K562 (cell line): Measurements from ENCODE around the gene ZC3H8. TPM values are rescaled to one million over a fixed set of nuclear protein-coding genes. Genes with fewer than 3 reads are reported as not detected.

Experiments
- ATAC-seq: fragments of 200-7000 bp; cut with Tn5 transposase; 3 replicates; pipeline ENCODE4 v1.9.1; 2020; ENCODE audit warnings: moderate library complexity
- BruUV-seq: library from RNA; stranded (reverse); fragments of 400-500 nt; replicated peaks from 2 replicates; lab custom pipeline; 2021; lab: Mats Ljungman, UMichigan
- CTCF ChIA-PET: fragments of 300-600 bp; formaldehyde crosslinking; extraction: SDS; loops from one replicate; lab custom pipeline; 2021; ENCODE audit warnings: low intra/inter-chr PET ratio; lab: Yijun Ruan, JAX
- POLR2A ChIA-PET: fragments of 300-600, 350-650 bp; sonication (Branson Sonifier 250); formaldehyde crosslinking; extraction: SDS; loops from one replicate; lab custom pipeline; 2021; ENCODE audit warnings: antibody characterized with exemption, inconsistent platforms; lab: Yijun Ruan, JAX
- DNase-seq, 4 experiments: peaks; one replicate each; pipeline versions ENCODE4 v3.0.0 to v3.0.0-alpha.2; 2011 to 2018; ENCODE audit warnings: low spot score in 3 of 4, mixed read lengths in 3 of 4; ENCODE audit errors: extremely low read depth in 1 of 4
- FAIRE-seq: peaks from 2 replicates; lab custom pipeline; 2011; peaks lifted over from hg19 to GRCh38; lab: Jason Lieb, UNC
- H2AFZ ChIP-seq: 2 replicates; pipeline ENCODE4 v1.6.0; 2011; ENCODE audit warnings: low read depth, low read length, control low read depth, inconsistent platforms
- H3K27ac ChIP-seq: fragments of 200-600 bp; 3 replicates; pipeline ENCODE4 v1.8.0; 2011; ENCODE audit warnings: low read depth, mild to moderate bottlenecking, control low read depth, inconsistent platforms, low read length, moderate library complexity, mixed read lengths; ENCODE audit errors: extremely low read depth
- H3K27me3 ChIP-seq, 2 experiments: fragments of 300-600 bp in 1 of 2; 2 replicates in 1 of 2; 3 replicates in 1 of 2; pipeline versions ENCODE4 v1.6.0 to v1.8.0; 2011; ENCODE audit warnings: inconsistent platforms in 2 of 2, low read length in 2 of 2, mild to moderate bottlenecking in 1 of 2, mixed read lengths in 1 of 2, moderate library complexity in 1 of 2; ENCODE audit not compliant: control insufficient read depth in 2 of 2, insufficient read depth in 2 of 2
- H3K36me3 ChIP-seq: fragments of 300-600 bp; 3 replicates; pipeline ENCODE4 v1.8.0; 2011; ENCODE audit warnings: mild to moderate bottlenecking, low read length, inconsistent platforms; ENCODE audit not compliant: control insufficient read depth, insufficient read depth
- H3K4me1 ChIP-seq, 2 experiments: fragments of 200-600 bp in 1 of 2; replicated peaks in 1 of 2; 2 replicates in 1 of 2; 3 replicates in 1 of 2; pipeline versions ENCODE4 v1.5.1 to v1.8.0; 2011; ENCODE audit warnings: inconsistent platforms in 2 of 2, low read length in 2 of 2, mild to moderate bottlenecking in 1 of 2, mixed read lengths in 1 of 2, moderate library complexity in 1 of 2; ENCODE audit not compliant: control insufficient read depth in 2 of 2, insufficient read depth in 2 of 2
- H3K4me2 ChIP-seq: 2 replicates; pipeline ENCODE4 v1.6.1; 2011; ENCODE audit warnings: low read length, control low read depth, inconsistent platforms, mixed read lengths; ENCODE audit not compliant: insufficient read depth
- H3K4me3 ChIP-seq: fragments of 200-600 bp; sonication (generic), shearing (Covaris generic); 2 replicates; pipeline ENCODE4 v1.5.1; 2016; ENCODE audit warnings: control low read depth, inconsistent platforms
- H3K79me2 ChIP-seq: fragments of 200-600 bp; 3 replicates; pipeline ENCODE4 v1.8.0; 2011; ENCODE audit warnings: low read length, inconsistent platforms; ENCODE audit not compliant: control insufficient read depth, insufficient read depth
- H3K9ac ChIP-seq, 2 experiments: 2 replicates each; pipeline versions ENCODE4 v1.6.0 to v1.6.1; 2011; ENCODE audit warnings: low read depth in 2 of 2, low read length in 2 of 2, control low read depth in 1 of 2, inconsistent platforms in 1 of 2, mild to moderate bottlenecking in 1 of 2, mixed read lengths in 1 of 2; ENCODE audit not compliant: insufficient read depth in 1 of 2
- H3K9me1 ChIP-seq: one replicate; pipeline ENCODE4 v1.6.0; 2011; ENCODE audit warnings: inconsistent platforms, mild to moderate bottlenecking, low read length, moderate library complexity; ENCODE audit not compliant: control insufficient read depth, insufficient read depth
- H3K9me3 ChIP-seq: replicated peaks from 2 replicates; pipeline ENCODE4 v1.5.1; 2011; ENCODE audit warnings: low read depth, low read length, inconsistent platforms; ENCODE audit not compliant: control insufficient read depth, insufficient read depth
- H4K20me1 ChIP-seq: replicated peaks from 2 replicates; pipeline ENCODE4 v1.6.1; 2011; ENCODE audit warnings: low read length, inconsistent platforms, mixed read lengths; ENCODE audit not compliant: control insufficient read depth, insufficient read depth
- HMBOX1 ChIP-seq: sonication (generic); IDR thresholded peaks from 2 replicates; pipeline ENCODE4 v1.6.1; 2016
- ID3 ChIP-seq, 2 experiments: fragments of 250-450 bp in 1 of 2; fragments of 450-650 bp in 1 of 2; sonication (Bioruptor Pico) in 1 of 2; IDR thresholded peaks; 2 replicates each; pipeline versions ENCODE4 v1.6.1 to v1.8.0; 2016 to 2021; ENCODE audit warnings: mild to moderate bottlenecking in 2 of 2, moderate library complexity in 2 of 2, missing compliant biosample characterization in 1 of 2, missing genetic modification characterization in 1 of 2
- MITF ChIP-seq: IDR thresholded peaks from 2 replicates; pipeline ENCODE4 v1.6.1; 2014; ENCODE audit warnings: antibody characterized with exemption
- MYNN ChIP-seq, 2 experiments: sonication (generic); formaldehyde crosslinking in 1 of 2; IDR thresholded peaks; 2 replicates each; pipeline versions ENCODE4 v1.5.0 to v1.6.1; 2016 to 2020; ENCODE audit warnings: antibody characterized with exemption in 1 of 2, missing genetic modification reagents in 1 of 2
- NFE2 ChIP-seq: IDR thresholded peaks from 2 replicates; pipeline ENCODE4 v1.6.1; 2014; ENCODE audit warnings: antibody characterized with exemption, low read depth
- PTRF ChIP-seq: fragments of 450-650 bp; IDR thresholded peaks from 2 replicates; pipeline ENCODE4 v1.6.1; 2016; ENCODE audit warnings: mild to moderate bottlenecking, missing genetic modification characterization, missing compliant biosample characterization
- TAF9B ChIP-seq: fragments of 450-650 bp; IDR thresholded peaks from 2 replicates; pipeline ENCODE4 v1.6.1; 2018; ENCODE audit warnings: mild to moderate bottlenecking; ENCODE audit not compliant: partially characterized antibody
- ZBED1 ChIP-seq: IDR thresholded peaks from 2 replicates; pipeline ENCODE4 v1.6.1; 2014
- ZFP30 ChIP-seq: fragments of 250-450 bp; sonication (Bioruptor Pico); IDR thresholded peaks from 2 replicates; pipeline ENCODE4 v1.8.0; 2022; ENCODE audit warnings: moderate library complexity, mild to moderate bottlenecking, inconsistent platforms, borderline replicate concordance
- ZNF12 ChIP-seq: sonication (generic); formaldehyde crosslinking; IDR thresholded peaks from 2 replicates; pipeline ENCODE4 v1.4.0; 2020; ENCODE audit warnings: mild to moderate bottlenecking, missing genetic modification reagents
- ZNF175 ChIP-seq: fragments of 200-800 bp; sonication (Bioruptor generic); IDR thresholded peaks from 2 replicates; pipeline ENCODE4 v1.6.1; 2016; ENCODE audit warnings: low read depth, mild to moderate bottlenecking, missing genetic modification characterization, missing compliant biosample characterization
- ZNF280A ChIP-seq: fragments of 450-650 bp; IDR thresholded peaks from 2 replicates; pipeline ENCODE4 v1.6.1; 2018; ENCODE audit warnings: mild to moderate bottlenecking, low read depth; ENCODE audit not compliant: partially characterized antibody
- ZNF785 ChIP-seq: fragments of 250-450 bp; sonication (Bioruptor Pico); IDR thresholded peaks from 2 replicates; pipeline ENCODE4 v1.4.0; 2020; ENCODE audit warnings: mild to moderate bottlenecking
- WGBS: fragments of 100-300 bp; shearing (Covaris generic); methylation state at CpG from one replicate; pipeline ENCODE4 v1.1.6; 2016; ENCODE audit warnings: low coverage, mixed read lengths; ENCODE audit not compliant: insufficient coverage; ENCODE audit errors: missing lambda C conversion rate; 5-methylcytosine and 5-hydroxymethylcytosine counted together
- in situ Hi-C: fragments of 300-500 bp; cut with MboI; formaldehyde crosslinking; loops from 4 replicates; pipeline ENCODE4 v1.15.0; 2018; ENCODE audit warnings: inconsistent platforms, mixed read lengths
- intact Hi-C: fragments of 100-400 bp; cut with micrococcal nuclease; formaldehyde crosslinking; loops from 2 replicates; pipeline ENCODE4 v1.14.2; 2022
- polyA plus RNA-seq, 8 experiments: library from polyadenylated mRNA; depleted of rRNA in 4 of 8; stranded (reverse) in 5 of 8; unstranded in 3 of 8; fragments of >200 nt; fragmentation: Nextera tagmentation in 2 of 8; fragmentation: Illumina TruSeq in 1 of 8; extraction: Ambion mirVana in 2 of 8; extraction: Trizol in 1 of 8; gene quantifications; 2 replicates each; pipeline versions ENCODE4 v1.2.1 to v1.2.3, GENCODE V29; 2011 to 2014; ENCODE audit warnings: inconsistent platforms in 1 of 8, missing spikeins in 1 of 8
- total RNA-seq, 7 experiments: library from RNA; depleted of rRNA in 6 of 7; stranded (reverse); fragments of >200 nt in 6 of 7; fragmentation: Illumina TruSeq in 2 of 7; extraction: Trizol in 2 of 7; gene quantifications; 2 replicates each; pipeline versions ENCODE4 v1.2.1 to v1.2.3, GENCODE V29; 2011 to 2021; ENCODE audit warnings: low replicate concordance in 1 of 7

Gene ZC3H8
- total and polyA plus RNA-seq, 9 of the 15 experiments (the other 6 are each of a cell fraction or from before 2014, with no cell fraction given), result 11.6 to 41.5 (median 27.5) TPM

- in situ Hi-C loops, result no loop called here
- WGBS, result 0% methylated on average over 1 of the region's 1 CpG
- Histone ChIP-seq H3K4me2 (no peak overlapping the region), H3K27ac (no peak overlapping the region), H2AFZ (no peak overlapping the region), H3K9me3 (peaks cover 4% of the 10 kb centered on the region; the same call in 1 of the 2 replicates), H3K9ac (no peak overlapping the region), H3K79me2 (no peaks in the 10 kb centered on the region), H3K4me3 (no peak overlapping the region), H3K9me1 (no peaks in the 10 kb centered on the region), H3K4me1 (peaks cover 0 to 7% of the 10 kb centered on the region in 2 experiments; a peak in 1 of 5 replicates), H4K20me1 (no peaks in the 10 kb centered on the region), H3K27me3 (peaks cover 0 to 5% of the 10 kb centered on the region in 2 experiments; a peak in 1 of 5 replicates), H3K36me3 (no peaks in the 10 kb centered on the region)
- no peak for FAIRE-seq
- CTCF ChIA-PET, result no interaction called here
- intact Hi-C loops, result no loop called here
- POLR2A ChIA-PET, result no interaction called here
- BruUV-seq, result no TSS peak
- no peak for DNase-seq
- ATAC-seq, result no peak
- TF ChIP-seq ZFP30 (no peak), MYNN (IDR thresholded peaks at IDR 0.05) (no peak), MYNN (CRISPR knock-in tag; IDR thresholded peaks at IDR 0.05) (no peak), TAF9B (no peak), NFE2 (no peak), ZNF280A (no peak), ZNF785 (no peak), HMBOX1 (no peak), ZBED1 (no peak), PTRF (tag) (no peak), MITF (no peak), ZNF12 (CRISPR knock-in tag) (no peak), ZNF175 (no peak), ID3 (CRISPR knock-in tag; IDR thresholded peaks at IDR 0.05) (no peak), ID3 (tag; IDR thresholded peaks at IDR 0.05) (no peak)
Measured at GRCh38 chr2:112197868-112198267, 57.0 kb downstream of the ZC3H8 start.
